Brain pericyte (primary cell): Measurements from ENCODE around the gene DESI2.

Source experiments
- DNase-seq: peaks from one replicate; pipeline ENCODE4 v3.0.0-alpha.2; 2012; ENCODE audit warnings: low read depth, low spot score

DESI2 gene

GRCh38 chr1:244652623-244653438 lies at the start of gene DESI2:
DESI2 (plus strand) TSS chr1:244653126; CDS start chr1:244653314, 188 bp downstream.
- peak; percentile 97 for DNase-seq

DNA sequence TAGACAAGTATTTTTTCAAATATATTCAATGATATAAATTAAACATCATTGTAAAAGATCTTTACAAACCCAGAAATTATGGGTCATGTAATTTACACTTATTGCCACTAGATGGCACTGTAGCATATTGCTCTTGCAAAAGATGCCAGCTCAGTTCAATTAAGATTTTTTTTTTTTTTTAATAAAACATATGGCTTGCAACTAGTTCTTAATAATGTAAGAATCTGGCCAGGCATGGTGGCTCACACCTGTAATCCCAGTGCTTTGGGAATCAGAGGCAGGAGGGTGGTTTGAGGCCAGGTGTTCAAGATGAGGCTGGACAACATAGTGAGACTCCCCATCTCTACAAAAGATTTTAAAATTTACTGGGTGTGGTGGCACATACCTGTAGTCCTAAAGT lies 49.4 kb upstream of the DESI2 start:
- DNase-seq = no peak

- DNase-seq = no peak
Observed at GRCh38 chr1:244605835-244606370, 47.0 kb upstream of the DESI2 start.

DNA sequence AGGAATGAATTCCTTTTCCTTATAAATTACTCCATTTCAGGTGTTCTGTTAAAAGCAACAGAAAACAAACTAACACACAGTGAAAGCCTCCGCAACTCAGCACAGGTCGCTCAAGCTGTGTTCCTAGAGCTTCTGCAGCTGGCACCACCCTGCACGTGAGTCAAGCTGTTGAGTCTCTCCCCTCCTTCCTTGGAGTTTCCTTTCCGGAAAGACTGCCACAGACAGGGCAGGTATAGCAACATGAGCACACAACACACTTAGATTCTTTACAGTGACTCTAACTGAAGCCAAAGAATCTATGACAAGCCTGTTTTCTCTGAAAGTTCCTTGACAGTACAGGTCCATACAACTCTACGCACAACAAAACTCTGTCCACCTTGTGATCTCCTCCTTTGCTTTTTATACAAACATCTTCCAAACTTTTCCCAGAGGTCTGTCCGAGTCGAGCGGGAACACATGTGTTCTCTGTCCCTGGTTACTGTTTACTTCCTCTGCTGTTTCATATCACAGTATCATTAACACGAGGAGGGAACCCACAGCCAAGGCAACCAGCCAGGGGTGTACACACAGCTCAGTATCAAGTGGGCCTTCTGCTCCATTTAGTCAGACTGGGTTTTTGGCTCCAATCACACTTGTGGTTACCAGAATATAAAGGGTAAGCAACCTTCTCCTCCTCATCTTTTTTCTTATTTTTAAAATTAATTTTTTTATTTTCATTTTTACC lies 38.7 kb upstream of the DESI2 start:
- DNase-seq = no peak

DNA sequence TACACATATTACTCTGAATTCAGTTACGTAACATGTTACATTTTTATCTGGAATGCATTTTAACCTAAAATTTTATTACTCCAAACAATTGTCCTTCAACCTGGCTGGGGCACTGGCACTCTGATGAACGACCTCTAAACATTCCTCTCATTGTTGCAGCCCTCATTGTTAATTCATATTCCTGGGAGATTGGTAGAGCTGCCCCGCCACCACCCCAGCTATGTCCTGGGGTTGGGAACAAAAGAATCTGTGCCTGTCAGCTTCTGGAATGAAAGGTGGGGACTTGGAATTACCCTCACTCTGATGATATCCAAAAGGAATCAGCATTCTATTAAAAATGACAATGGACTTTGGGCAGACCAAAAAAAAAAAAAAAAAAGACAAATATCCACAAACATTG lies 38.0 kb upstream of the DESI2 start:
- DNase-seq = no peak

DNA sequence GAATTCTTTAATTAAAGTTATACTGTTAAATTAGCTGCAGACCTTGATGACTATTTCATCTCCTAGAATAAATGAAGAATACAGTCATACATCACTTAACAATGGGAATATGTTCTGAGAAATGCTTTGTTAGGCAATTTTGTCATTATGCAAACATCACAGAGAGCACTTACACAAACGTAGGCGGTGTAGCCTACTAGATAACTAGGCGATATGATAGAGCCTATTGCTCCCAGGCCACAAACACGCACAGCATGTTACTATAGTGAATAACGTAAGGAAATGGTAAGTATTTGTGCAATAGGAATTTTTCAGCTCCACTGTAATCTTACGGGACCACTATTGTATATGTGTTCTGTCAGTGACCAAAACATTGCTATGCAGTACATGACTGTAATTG lies 37.6 kb upstream of the DESI2 start:
- no peak for DNase-seq

- no peak for DNase-seq
Observed at GRCh38 chr1:244626709-244627108, 26.2 kb upstream of the DESI2 start.

- no peak for DNase-seq
Observed at GRCh38 chr1:244628789-244629188, 24.1 kb upstream of the DESI2 start.

DNA sequence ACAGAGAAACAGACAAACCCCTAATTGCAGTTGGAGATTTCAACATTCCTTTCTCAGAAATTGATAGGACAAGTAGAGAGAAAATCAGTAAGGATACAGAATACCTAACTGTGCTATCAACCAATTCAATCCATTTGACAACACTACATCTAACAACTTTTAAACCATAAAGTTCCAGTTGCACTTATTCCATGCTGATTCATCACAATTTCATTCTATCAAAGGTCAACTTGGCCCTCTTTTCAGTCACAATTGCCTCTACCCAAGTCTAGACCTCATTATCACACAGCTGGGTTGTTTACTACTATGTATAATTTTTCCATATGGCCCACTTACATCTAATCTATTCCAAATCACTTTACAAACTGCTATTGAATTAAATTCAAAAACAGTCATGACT lies 19.8 kb upstream of the DESI2 start:
- no peak for DNase-seq

DNA sequence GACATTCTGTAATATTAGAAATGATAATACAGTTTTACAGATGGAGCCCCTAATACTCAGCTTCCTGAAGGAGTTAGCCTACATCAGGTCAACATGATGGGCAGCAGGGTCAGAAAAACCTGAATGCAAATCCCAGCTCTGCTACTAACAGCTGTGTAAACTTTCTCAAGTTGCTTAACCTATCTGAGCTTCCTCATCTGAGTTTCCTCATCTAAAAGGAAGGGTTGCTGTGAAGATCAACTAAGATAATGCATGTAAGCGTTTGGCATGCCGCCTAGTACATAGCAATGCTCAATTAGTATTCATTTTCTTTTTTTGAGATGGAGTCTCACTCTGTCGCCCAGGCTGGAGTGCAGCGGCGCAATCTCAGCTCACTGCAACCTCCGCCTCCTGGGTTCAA lies 18.4 kb upstream of the DESI2 start:
- no peak for DNase-seq

DNA sequence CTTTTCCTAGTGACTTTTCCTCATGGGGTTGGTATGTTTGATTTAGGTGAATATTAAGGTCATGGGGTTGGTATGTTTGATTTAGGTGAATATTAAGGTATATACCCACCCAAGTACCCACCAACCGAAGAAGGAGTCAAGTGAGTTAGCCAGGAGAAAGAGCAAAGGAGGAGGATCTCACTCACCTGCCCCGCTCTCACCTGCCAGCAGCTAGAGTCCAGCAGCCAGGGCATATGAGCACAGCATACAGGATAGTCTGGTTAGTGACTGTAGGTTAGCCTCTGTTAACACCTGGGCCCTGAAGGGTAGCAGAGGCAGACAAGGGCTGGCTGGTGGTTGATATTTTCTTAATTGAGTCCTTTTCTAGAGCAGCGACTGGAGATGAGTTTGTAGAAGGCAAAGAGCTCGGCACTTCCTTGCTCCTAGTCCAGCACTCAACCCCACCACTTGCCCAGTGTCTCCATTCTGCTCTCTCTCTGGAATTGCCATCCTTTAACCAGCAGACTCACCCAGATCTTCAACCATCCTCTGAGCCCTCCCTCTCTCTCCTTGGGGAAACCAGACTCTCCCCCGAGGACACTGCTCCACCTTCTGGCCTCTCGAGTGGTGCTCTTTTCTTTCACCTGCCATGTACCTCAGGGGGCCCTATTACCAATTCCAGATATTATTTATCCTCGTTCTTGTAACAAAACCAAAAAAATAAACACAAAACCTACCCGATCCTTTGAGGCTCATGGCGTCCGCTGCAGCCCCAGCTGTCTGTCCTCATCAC lies 16.3 kb upstream of the DESI2 start:
- DNase-seq = no peak

DNA sequence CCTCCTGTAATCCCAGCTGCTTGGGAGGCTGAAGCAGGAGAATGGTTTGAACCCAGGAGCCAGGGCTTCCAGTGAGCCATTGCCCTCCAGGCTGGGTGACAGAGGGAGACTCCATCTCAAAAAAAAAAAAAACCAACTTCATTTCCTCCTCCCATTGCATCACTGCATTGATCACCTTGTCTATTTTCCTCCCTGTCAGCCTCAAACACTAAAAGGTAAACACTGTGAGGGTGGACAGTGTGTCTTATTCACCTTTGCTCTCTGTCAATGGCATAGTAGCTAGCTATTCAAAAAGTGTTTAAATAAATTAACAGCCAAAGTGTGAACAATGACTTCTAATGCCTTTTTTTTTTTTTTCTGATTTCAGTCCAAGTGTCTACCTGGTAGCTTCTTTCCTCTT lies 13.4 kb upstream of the DESI2 start:
- DNase-seq = no peak

DNA sequence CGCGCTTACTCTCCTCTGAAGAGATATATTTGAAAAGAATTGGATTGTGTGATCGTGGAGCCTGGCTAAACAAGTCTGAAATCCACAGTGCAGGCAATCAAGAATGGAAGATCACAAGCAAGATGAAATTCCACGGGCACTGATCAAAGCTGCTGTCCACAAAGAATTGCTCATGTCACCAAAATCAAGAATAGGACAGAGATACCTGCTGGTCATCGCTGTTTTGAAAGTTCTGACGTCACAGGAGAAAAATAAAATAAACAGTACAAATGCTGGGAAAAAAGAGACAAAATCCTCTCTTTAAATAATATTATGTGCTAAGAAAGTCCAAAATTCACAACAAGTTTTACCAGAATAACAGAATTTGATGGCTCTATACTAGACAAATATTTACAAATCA lies 12.0 kb upstream of the DESI2 start:
- no peak for DNase-seq

DNA sequence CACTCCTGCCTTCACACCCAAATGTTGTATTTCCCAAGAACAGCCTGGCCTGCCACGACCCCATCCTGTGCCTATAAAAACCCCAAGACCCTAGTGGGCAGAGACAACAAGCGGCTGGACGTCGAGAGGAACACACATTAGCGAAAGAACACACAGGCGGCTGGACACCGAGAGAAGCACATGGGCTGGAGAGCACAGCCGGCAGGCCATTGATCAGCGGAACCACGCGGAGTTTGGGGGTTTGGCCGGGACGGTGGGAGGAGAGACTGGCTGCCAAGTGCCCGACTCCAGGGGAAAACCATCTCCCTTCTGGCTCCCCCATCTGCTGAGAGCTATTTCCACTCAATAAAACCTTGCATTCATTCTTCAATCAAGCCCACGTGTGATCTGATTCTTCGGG lies 10.4 kb upstream of the DESI2 start:
- DNase-seq = no peak

DNA sequence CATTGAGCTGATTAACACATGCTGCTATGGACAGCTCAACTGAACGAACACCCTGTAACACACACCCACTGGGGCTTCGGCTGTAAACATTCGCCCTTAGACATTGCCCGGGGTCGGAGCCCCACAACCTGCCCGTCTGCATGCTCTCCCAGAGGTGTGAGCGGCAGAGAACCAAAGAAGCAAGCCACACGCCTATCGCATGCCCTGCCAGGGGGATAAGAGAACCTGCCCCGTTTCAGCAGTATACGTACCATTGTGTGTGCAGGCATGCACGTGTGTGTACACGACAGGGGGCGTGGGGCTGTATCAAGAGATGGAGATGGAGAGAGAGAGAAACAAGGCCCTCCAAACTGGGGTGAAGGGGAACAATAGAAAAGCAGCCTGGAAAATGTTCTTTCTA lies 9.9 kb upstream of the DESI2 start:
- no peak for DNase-seq

GRCh38 chr1:244645414-244645813 lies 7.5 kb upstream of the DESI2 start:
- DNase-seq = no peak

GRCh38 chr1:244645890-244646289 lies 7.0 kb upstream of the DESI2 start:
- DNase-seq = no peak

DNA sequence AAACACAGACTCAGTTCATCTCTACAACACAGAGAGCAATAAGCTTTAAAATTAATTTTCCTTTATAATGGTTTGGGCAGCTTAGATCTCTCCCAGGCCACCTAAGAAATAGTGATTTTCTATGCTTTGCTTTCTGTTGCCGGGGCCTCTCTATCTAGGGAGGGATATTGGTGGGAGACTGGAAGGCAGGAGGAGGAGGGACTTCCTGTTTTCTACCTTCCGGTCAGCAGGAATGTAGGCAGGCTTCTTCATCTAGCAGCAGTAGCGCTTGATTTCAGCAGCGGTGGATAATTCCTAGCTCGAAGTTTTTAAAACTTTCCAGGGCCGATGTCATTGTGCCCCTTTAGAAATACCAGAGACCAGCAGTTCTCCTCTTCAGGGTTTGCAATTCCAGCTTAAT lies 5.1 kb upstream of the DESI2 start:
- DNase-seq = no peak

DNA sequence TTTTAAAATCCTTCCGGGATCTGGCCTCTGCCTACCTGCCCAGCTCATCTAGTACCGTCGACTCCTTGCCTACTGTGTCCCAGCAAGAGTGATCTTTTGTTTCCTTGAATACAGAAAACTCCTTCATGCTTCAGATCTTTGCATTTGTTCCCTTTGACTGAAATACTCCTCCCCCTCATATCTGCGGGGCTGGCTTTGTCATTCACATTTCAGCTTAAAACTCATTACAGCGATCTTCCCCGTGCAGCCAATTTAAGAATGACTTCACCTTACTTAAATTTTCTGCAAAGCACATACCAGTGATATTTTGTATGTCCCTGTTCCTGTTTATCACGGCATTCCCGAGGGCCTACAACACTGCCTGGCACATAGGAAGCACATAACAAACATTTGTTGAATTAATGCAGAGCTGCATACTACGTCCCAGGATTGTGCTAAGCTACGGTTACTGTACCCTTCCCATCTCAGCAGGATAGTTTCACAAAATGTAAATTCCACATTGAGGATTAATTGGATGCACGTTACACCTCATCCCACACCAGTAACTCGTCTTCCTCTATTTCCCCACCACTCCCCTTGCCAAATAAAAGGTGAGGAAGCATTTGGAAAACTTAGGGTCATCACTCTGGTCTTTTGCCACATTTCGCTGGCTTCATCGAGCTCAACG lies 837 bp upstream of the DESI2 start:
- no peak for DNase-seq

GRCh38 chr1:244653439-244654107 lies 647 bp downstream of the DESI2 start:
- DNase-seq = no peak
